ENCODE measurements around the gene TBXT. TPM values are rescaled to one million over a fixed set of nuclear protein-coding genes. Genes with fewer than 3 reads are reported as not detected.

TBXT gene
- total RNA-seq, 1 donor from 2014 or later: not detected

GRCh38 chr6:166167258-166167731 is 356 bp downstream of the TBXT start:
- intact Hi-C loops (cut with micrococcal nuclease): loop anchor here (2.0 to 10.0 kb wide), 3 partner anchors 86 to 492 kb away; no protein-coding TSS in a partner anchor
- Mint-ChIP-seq H3K27ac (no peak overlapping the region), H3K4me1 (ENCODE audit: low read depth) (peaks cover 5% of the 10 kb centered on the region), H3K36me3 (ENCODE audit: low read depth) (no peaks in the 10 kb centered on the region), H3K27me3 (ENCODE audit: insufficient read depth) (peaks cover 57% of the 10 kb centered on the region), H3K9me3 (no peaks in the 10 kb centered on the region), H3K4me3 (no peak overlapping the region)
- no peak for DNase-seq (ENCODE audit: low spot score)

GRCh38 chr6:166166314-166167257 is 1.1 kb downstream of the TBXT start:
- no peaks in the 10 kb centered on the region for H3K9me3 Mint-ChIP-seq
- H3K27ac Mint-ChIP-seq: no peak overlapping the region
- peaks cover 5% of the 10 kb centered on the region for H3K4me1 Mint-ChIP-seq (ENCODE audit: low read depth)
- peaks cover 57% of the 10 kb centered on the region for H3K27me3 Mint-ChIP-seq (ENCODE audit: insufficient read depth)
- no peak for DNase-seq (ENCODE audit: low spot score)
- H3K36me3 Mint-ChIP-seq (ENCODE audit: low read depth): no peaks in the 10 kb centered on the region
- H3K4me3 Mint-ChIP-seq: no peak overlapping the region
- intact Hi-C loops (cut with micrococcal nuclease): loop anchor here (2.0 to 10.0 kb wide), 3 partner anchors 86 to 492 kb away; no protein-coding TSS in a partner anchor

- Mint-ChIP-seq H3K4me1 (ENCODE audit: low read depth) (peaks cover 5% of the 10 kb centered on the region), H3K36me3 (ENCODE audit: low read depth) (no peaks in the 10 kb centered on the region), H3K27ac (no peak overlapping the region), H3K27me3 (ENCODE audit: insufficient read depth) (peaks cover 53% of the 10 kb centered on the region), H3K4me3 (no peak overlapping the region), H3K9me3 (no peaks in the 10 kb centered on the region)
- no peak for DNase-seq (ENCODE audit: low spot score)
- intact Hi-C loops (cut with micrococcal nuclease): loop anchor here (2.0 to 10.0 kb wide), 3 partner anchors 87 to 491 kb away; no protein-coding TSS in a partner anchor
Observed at GRCh38 chr6:166165558-166166313, 1.9 kb downstream of the TBXT start.

- no peak for DNase-seq (ENCODE audit: low spot score)
- no peak overlapping the region for H3K4me3 Mint-ChIP-seq
- no peaks in the 10 kb centered on the region for H3K9me3 Mint-ChIP-seq
- H3K27ac Mint-ChIP-seq: no peak overlapping the region
- H3K27me3 Mint-ChIP-seq (ENCODE audit: insufficient read depth): peaks cover 31% of the 10 kb centered on the region
- H3K36me3 Mint-ChIP-seq (ENCODE audit: low read depth): no peaks in the 10 kb centered on the region
- no peaks in the 10 kb centered on the region for H3K4me1 Mint-ChIP-seq (ENCODE audit: low read depth)
- intact Hi-C loops (cut with micrococcal nuclease): loop anchor here (10.0 kb wide), 1 partner anchor 488 kb away; no protein-coding TSS in a partner anchor
Observed at GRCh38 chr6:166162599-166163342, 4.9 kb downstream of the TBXT start.

- no peak for DNase-seq (ENCODE audit: low spot score)
- H3K27me3 Mint-ChIP-seq (ENCODE audit: insufficient read depth): peaks cover 5% of the 10 kb centered on the region
- H3K4me3 Mint-ChIP-seq: no peak overlapping the region
- no peaks in the 10 kb centered on the region for H3K9me3 Mint-ChIP-seq
- no peaks in the 10 kb centered on the region for H3K4me1 Mint-ChIP-seq (ENCODE audit: low read depth)
- no peak overlapping the region for H3K27ac Mint-ChIP-seq
- no peaks in the 10 kb centered on the region for H3K36me3 Mint-ChIP-seq (ENCODE audit: low read depth)
- intact Hi-C loops (cut with micrococcal nuclease): no loop called here
Observed at GRCh38 chr6:166157930-166158617, 9.6 kb downstream of the TBXT start.

GRCh38 chr6:166156942-166157341 is 10.7 kb downstream of the TBXT start:
- intact Hi-C loops (cut with micrococcal nuclease): no loop called here
- no peaks in the 10 kb centered on the region for H3K4me1 Mint-ChIP-seq (ENCODE audit: low read depth)
- H3K4me3 Mint-ChIP-seq: no peak overlapping the region
- no peak for DNase-seq (ENCODE audit: low spot score)
- H3K9me3 Mint-ChIP-seq: no peaks in the 10 kb centered on the region
- no peaks in the 10 kb centered on the region for H3K36me3 Mint-ChIP-seq (ENCODE audit: low read depth)
- H3K27ac Mint-ChIP-seq: no peak overlapping the region
- H3K27me3 Mint-ChIP-seq (ENCODE audit: insufficient read depth): peaks cover 5% of the 10 kb centered on the region

GRCh38 chr6:166153966-166154365 is 13.7 kb downstream of the TBXT start:
- Mint-ChIP-seq H3K27ac (no peak overlapping the region), H3K4me3 (no peak overlapping the region), H3K9me3 (no peaks in the 10 kb centered on the region), H3K36me3 (ENCODE audit: low read depth) (no peaks in the 10 kb centered on the region), H3K4me1 (ENCODE audit: low read depth) (no peaks in the 10 kb centered on the region), H3K27me3 (ENCODE audit: insufficient read depth) (peaks cover 2% of the 10 kb centered on the region)
- intact Hi-C loops (cut with micrococcal nuclease): no loop called here
- DNase-seq (ENCODE audit: low spot score): no peak

GRCh38 chr6:166152660-166153059 is 15.0 kb downstream of the TBXT start:
- H3K27ac Mint-ChIP-seq: no peak overlapping the region
- no peak for DNase-seq (ENCODE audit: low spot score)
- H3K27me3 Mint-ChIP-seq (ENCODE audit: insufficient read depth): peaks cover 2% of the 10 kb centered on the region
- no peaks in the 10 kb centered on the region for H3K9me3 Mint-ChIP-seq
- H3K4me1 Mint-ChIP-seq (ENCODE audit: low read depth): no peaks in the 10 kb centered on the region
- no peaks in the 10 kb centered on the region for H3K36me3 Mint-ChIP-seq (ENCODE audit: low read depth)
- no peak overlapping the region for H3K4me3 Mint-ChIP-seq
- intact Hi-C loops (cut with micrococcal nuclease): no loop called here

- Mint-ChIP-seq H3K27ac (no peak overlapping the region), H3K4me3 (no peak overlapping the region), H3K36me3 (ENCODE audit: low read depth) (no peaks in the 10 kb centered on the region), H3K27me3 (ENCODE audit: insufficient read depth) (peaks cover 2% of the 10 kb centered on the region), H3K9me3 (no peaks in the 10 kb centered on the region), H3K4me1 (ENCODE audit: low read depth) (no peaks in the 10 kb centered on the region)
- intact Hi-C loops (cut with micrococcal nuclease): no loop called here
- no peak for DNase-seq (ENCODE audit: low spot score)
Observed at GRCh38 chr6:166151798-166152197, 15.9 kb downstream of the TBXT start.

- Mint-ChIP-seq H3K27ac (no peak overlapping the region), H3K4me1 (ENCODE audit: low read depth) (no peaks in the 10 kb centered on the region), H3K9me3 (no peaks in the 10 kb centered on the region), H3K4me3 (no peak overlapping the region), H3K36me3 (ENCODE audit: low read depth) (no peaks in the 10 kb centered on the region), H3K27me3 (ENCODE audit: insufficient read depth) (peaks cover 7% of the 10 kb centered on the region)
- intact Hi-C loops (cut with micrococcal nuclease): no loop called here
- no peak for DNase-seq (ENCODE audit: low spot score)
Observed at GRCh38 chr6:166145751-166146150, 21.9 kb downstream of the TBXT start.

GRCh38 chr6:166143011-166143410 is 24.6 kb downstream of the TBXT start:
- Mint-ChIP-seq H3K9me3 (no peaks in the 10 kb centered on the region), H3K27me3 (ENCODE audit: insufficient read depth) (peaks cover 7% of the 10 kb centered on the region), H3K27ac (no peak overlapping the region), H3K4me1 (ENCODE audit: low read depth) (no peaks in the 10 kb centered on the region), H3K36me3 (ENCODE audit: low read depth) (no peaks in the 10 kb centered on the region), H3K4me3 (no peak overlapping the region)
- DNase-seq (ENCODE audit: low spot score): no peak
- intact Hi-C loops (cut with micrococcal nuclease): no loop called here
